Fibroblast of pulmonary artery (primary cell): ENCODE data around the gene TBCC.
"Not testable (repeated sequence)": the region's sequence is repeated elsewhere in the genome, so short reads cannot be mapped to it uniquely, and the experiment has no call there.

Source experiments
- DNase-seq: peaks from one replicate; pipeline ENCODE4 v3.0.0-alpha.2; 2010; ENCODE audit warnings: low read depth
- H3K4me3 ChIP-seq: replicated peaks from 2 replicates; pipeline ENCODE4 v1.5.1; 2011; ENCODE audit warnings: low read depth, mild to moderate bottlenecking, control low read depth, low read length, moderate library complexity
- TF ChIP-seq, protein P1 (sequence below): IDR thresholded peaks from 2 replicates; pipeline ENCODE4 v1.5.1; 2011; ENCODE audit warnings: mild to moderate bottlenecking, control low read depth, low read length, inconsistent platforms; ENCODE audit errors: missing control alignments

The TBCC gene

DNA sequence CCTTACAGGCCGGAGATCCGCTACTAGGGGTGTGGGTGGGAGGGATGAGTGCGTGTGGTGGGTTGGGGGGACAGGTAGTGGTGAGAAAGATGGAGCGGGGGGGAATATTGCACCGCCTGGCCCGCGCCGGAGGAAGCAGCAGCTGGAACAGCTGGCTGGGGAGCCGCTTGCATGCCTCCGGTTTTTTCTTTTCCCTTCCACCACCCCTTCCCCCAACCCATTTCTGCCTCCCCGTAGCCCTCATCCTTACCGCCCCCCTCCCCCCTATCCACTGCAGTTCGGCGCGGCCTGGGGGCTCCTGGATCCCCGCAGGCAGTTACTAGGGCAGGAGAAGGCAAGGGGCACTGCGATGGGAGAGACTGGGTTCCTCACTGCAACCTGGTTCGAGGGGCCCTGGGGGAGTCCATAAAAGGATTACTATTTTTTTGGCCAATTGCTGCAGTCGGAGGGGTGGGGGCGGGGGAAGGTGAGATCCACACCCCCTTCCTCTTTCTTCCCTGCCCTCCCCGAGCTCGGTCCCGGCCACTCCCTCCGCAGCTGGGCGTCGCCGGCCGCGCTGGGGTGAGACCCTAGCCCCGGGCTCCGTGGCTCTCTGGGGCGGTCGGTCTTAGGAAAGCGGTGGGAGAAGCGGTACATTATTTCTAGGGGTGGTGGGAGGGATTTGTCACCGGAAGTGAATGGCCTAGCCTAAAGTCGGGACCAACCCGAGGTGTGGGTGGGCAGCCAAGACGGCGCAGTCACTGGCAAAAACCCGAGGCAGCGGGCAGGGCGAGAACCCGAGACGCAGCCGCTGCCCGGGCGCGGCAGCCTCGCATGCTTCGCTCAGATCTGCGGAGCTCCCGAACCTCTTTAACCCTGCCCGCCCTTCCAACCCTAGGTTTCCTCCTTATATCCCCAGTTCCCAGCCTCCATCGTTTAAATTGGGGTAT lies 824 bp upstream of the TBCC start:
- TF ChIP-seq, protein P1, sequence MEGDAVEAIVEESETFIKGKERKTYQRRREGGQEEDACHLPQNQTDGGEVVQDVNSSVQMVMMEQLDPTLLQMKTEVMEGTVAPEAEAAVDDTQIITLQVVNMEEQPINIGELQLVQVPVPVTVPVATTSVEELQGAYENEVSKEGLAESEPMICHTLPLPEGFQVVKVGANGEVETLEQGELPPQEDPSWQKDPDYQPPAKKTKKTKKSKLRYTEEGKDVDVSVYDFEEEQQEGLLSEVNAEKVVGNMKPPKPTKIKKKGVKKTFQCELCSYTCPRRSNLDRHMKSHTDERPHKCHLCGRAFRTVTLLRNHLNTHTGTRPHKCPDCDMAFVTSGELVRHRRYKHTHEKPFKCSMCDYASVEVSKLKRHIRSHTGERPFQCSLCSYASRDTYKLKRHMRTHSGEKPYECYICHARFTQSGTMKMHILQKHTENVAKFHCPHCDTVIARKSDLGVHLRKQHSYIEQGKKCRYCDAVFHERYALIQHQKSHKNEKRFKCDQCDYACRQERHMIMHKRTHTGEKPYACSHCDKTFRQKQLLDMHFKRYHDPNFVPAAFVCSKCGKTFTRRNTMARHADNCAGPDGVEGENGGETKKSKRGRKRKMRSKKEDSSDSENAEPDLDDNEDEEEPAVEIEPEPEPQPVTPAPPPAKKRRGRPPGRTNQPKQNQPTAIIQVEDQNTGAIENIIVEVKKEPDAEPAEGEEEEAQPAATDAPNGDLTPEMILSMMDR: no peak
- peak overlapping the region; percentile 70 for H3K4me3 ChIP-seq
- DNase-seq: peak; percentile 94

GRCh38 chr6:42745083-42745639 lies 742 bp downstream of the TBCC start:
- peak overlapping the region; percentile 99 for H3K4me3 ChIP-seq
- peak; percentile 31 for DNase-seq
- TF ChIP-seq, protein P1: no peak

DNA sequence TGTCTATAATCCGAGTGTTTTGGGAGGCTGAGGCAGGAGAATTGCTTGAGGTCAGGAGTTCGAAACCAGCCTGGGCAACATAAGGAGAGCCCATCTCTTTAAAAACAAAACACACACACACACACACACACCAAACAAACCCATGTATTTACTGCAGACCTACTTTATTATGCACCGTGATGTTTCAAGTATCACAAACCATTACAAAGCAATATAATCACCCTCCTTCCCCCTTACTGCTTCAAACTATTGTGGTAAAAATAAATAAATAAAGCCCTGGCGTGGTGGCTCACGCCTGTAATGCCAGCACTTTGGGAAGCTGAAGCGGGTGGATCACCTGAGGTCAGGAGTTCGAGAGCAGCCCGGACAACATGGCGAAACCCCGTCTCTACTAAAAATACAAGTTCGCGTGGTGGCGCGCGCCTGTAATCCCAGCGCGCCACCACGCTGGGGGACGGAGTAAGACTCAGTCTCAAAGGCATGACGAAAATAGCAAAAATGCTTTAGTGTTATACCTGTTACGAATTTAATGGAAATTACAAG lies 1.5 kb downstream of the TBCC start:
- peak overlapping the region; percentile 99 for H3K4me3 ChIP-seq
- TF ChIP-seq, protein P1: no peak
- DNase-seq: no peak

- TF ChIP-seq, protein P1: no peak
- H3K4me3 ChIP-seq: no peak overlapping the region
Observed at GRCh38 chr6:42742116-42742894, 3.6 kb downstream of the TBCC start.

DNA sequence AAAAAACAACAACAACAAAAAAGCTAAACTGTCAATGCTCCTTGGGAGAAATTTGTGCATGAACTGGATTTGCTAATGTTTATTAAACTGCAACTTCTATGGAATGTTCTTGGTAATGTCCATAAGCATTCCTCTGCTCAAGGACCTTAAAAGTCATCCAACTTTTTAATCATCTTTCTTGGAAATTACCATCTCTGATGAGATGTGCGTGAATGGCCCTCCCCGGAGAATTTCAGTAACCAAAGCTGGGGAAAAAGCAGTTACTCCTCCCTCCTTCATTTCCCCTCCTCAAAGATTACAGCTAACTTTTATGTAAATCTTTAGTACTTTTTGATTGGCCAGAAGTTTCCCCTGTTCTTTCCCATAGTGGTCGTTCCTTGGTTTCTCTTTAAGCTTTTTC lies 5.2 kb downstream of the TBCC start:
- TF ChIP-seq, protein P1: no peak
- no peak for DNase-seq
- no peak overlapping the region for H3K4me3 ChIP-seq

More at GRCh38 chr6:42742116-42742894, 3.6 kb downstream of the TBCC start:
- DNase-seq: peak; percentile 57

- no peak overlapping the region for H3K4me3 ChIP-seq
- TF ChIP-seq, protein P1: no peak
- no peak for DNase-seq
Observed at GRCh38 chr6:42735976-42736375, 9.9 kb downstream of the TBCC start.

DNA sequence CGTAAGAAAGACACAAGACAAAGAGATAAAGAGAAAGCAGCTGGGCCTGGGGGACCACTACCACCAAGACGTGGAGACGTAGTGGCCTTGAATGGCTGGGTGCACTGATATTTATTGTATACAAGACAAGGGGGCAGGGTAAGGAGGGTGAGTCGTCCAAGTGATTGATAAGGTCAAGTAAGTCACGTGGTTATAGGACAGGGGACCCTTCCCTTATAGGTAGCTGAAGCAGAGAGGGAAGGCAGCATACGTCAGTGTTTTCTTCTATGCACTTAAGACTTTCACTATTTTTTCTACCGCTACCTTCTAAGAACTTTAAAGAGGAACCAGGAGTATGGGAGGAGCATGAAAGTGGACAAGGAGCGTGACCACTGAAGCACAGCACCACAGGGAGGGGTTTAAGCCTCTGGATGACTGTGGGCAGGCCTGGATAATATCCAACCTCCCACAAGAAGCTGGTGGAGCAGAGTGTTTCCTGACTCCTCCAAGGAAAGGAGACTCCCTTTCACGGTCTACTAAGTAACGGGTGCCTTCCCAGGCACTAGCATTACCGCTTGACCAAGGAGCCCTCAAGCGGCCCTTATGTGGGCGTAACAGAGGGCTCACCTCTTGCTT lies 11.9 kb downstream of the TBCC start:
- peak; percentile 13 for DNase-seq
- not testable (repeated sequence) for H3K4me3 ChIP-seq
